A673 (cell line): ENCODE data around the gene OR6C2.

ENCODE experiments used
- CTCF ChIP-seq: fragments of 300-800, 200-600 bp; sonication (generic); conservative IDR thresholded peaks from 2 replicates; pipeline ENCODE4 v1.5.1; 2017; ENCODE audit warnings: low read depth, mild to moderate bottlenecking, antibody characterized with exemption, low read length, moderate library complexity, mixed read lengths
- EZH2 ChIP-seq: fragments of 200-600 bp; sonication (generic); IDR thresholded peaks from 2 replicates; pipeline ENCODE4 v1.6.1; 2017; ENCODE audit warnings: borderline replicate concordance, low read depth, mild to moderate bottlenecking, mixed read lengths, antibody characterized with exemption, low read length; ENCODE audit not compliant: poor library complexity, severe bottlenecking

- TF ChIP-seq CTCF, result no peak
- no peak for TF ChIP-seq EZH2
These were observed 15.3 kb upstream of the OR6C2 start for GRCh38 chr12:55428331-55429243.
